ENCODE results near the gene XPC.
A peak's percentile ranks its signal among the peaks of the same experiment; 100 is the strongest.
"Not testable (repeated sequence)": the region's sequence is repeated elsewhere in the genome, so short reads cannot be mapped to it uniquely, and the experiment has no call there.

XPC gene

GRCh38 chr3:14178247-14179113 lies at the start of gene XPC, which contains the start of gene LSM3:
Gene XPC (minus strand): TSS chr3:14178601. CDS start chr3:14178568, 33 bp downstream.
Gene LSM3 (plus strand): TSS chr3:14178817. CDS start chr3:14178861, 44 bp downstream.
- peak; percentile 94 to 97 for DNase-seq (ENCODE audit: low read depth in 2 of 2)

- DNase-seq (ENCODE audit: low read depth in 2 of 2) = no peak
Measured at GRCh38 chr3:14227856-14228255, 49.5 kb upstream of the XPC start.

- DNase-seq (ENCODE audit: low read depth in 2 of 2) = not testable (repeated sequence)
Measured at GRCh38 chr3:14226351-14226750, 48.0 kb upstream of the XPC start.

GRCh38 chr3:14225421-14225820 lies 47.0 kb upstream of the XPC start:
- DNase-seq (ENCODE audit: low read depth in 2 of 2) = no peak

- no peak for DNase-seq (ENCODE audit: low read depth in 2 of 2)
Measured at GRCh38 chr3:14224895-14225294, 46.5 kb upstream of the XPC start.

- DNase-seq (ENCODE audit: low read depth in 2 of 2) = no peak
Measured at GRCh38 chr3:14223595-14223994, 45.2 kb upstream of the XPC start.

- no peak for DNase-seq (ENCODE audit: low read depth in 2 of 2)
Measured at GRCh38 chr3:14222900-14223594, 44.6 kb upstream of the XPC start.

- no peak for DNase-seq (ENCODE audit: low read depth in 2 of 2)
Measured at GRCh38 chr3:14222457-14222856, 44.1 kb upstream of the XPC start.

- DNase-seq (ENCODE audit: low read depth in 2 of 2) = no peak
Measured at GRCh38 chr3:14221902-14222301, 43.5 kb upstream of the XPC start.

- DNase-seq (ENCODE audit: low read depth in 2 of 2) = no peak
Measured at GRCh38 chr3:14220933-14221332, 42.5 kb upstream of the XPC start.

GRCh38 chr3:14218355-14218754 lies 40.0 kb upstream of the XPC start:
- no peak for DNase-seq (ENCODE audit: low read depth in 2 of 2)

GRCh38 chr3:14216257-14217048 lies 38.1 kb upstream of the XPC start:
- peak in 1 of 2 experiments; percentile 6 for DNase-seq (ENCODE audit: low read depth in 2 of 2)

- no peak for DNase-seq (ENCODE audit: low read depth in 2 of 2)
Measured at GRCh38 chr3:14214764-14215163, 36.4 kb upstream of the XPC start.

- DNase-seq (ENCODE audit: low read depth in 2 of 2) = no peak
Measured at GRCh38 chr3:14213066-14213774, 34.8 kb upstream of the XPC start.

- no peak for DNase-seq (ENCODE audit: low read depth in 2 of 2)
Measured at GRCh38 chr3:14212032-14212431, 33.6 kb upstream of the XPC start.

GRCh38 chr3:14211621-14212020 lies 33.2 kb upstream of the XPC start:
- DNase-seq (ENCODE audit: low read depth in 2 of 2) = no peak

GRCh38 chr3:14210843-14211594 lies 32.6 kb upstream of the XPC start:
- DNase-seq (ENCODE audit: low read depth in 2 of 2) = no peak

GRCh38 chr3:14210290-14210688 lies 31.9 kb upstream of the XPC start:
- no peak for DNase-seq (ENCODE audit: low read depth in 2 of 2)

- no peak for DNase-seq (ENCODE audit: low read depth in 2 of 2)
Measured at GRCh38 chr3:14209581-14210289, 31.3 kb upstream of the XPC start.

GRCh38 chr3:14208977-14209394 lies 30.6 kb upstream of the XPC start:
- no peak for DNase-seq (ENCODE audit: low read depth in 2 of 2)
